ENCODE measurements around the gene CARMIL1.

DNA sequence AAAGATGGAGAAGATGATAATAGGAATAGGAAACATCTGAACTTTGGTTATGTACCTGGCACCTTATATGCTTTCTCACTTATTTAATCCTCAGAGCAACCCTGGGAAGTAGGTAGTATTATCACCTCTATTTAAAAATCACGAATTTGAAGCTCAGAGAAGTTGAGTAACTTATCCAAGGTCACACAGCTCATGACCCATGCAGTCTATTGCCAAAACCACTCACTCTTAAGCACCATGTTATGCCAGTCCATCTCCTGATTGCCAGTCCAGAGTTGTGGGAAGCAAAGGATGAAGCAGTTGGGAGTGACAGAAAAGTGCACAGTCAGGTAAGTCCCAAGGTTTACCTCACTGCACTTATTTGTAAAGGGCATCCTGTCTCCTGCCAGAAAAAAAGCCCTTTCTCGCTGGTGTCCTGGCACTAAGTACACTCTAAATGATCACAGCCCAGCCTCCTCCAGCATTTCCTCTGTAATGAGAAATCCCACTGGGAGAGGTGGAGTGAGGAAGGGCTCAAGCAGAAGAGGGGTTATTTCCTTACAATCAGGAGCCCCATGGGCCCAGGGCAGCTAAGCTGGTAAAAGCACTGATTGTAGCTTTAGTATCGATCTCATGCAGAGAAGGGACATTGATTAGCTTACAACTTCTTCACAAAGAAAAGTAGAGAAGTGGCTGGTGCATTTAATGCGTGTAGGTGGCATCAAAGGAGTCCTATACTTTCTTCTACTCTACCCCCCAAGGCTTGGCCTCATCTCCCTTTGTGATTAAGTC lies 351.5 kb downstream of the CARMIL1 start:
- TF ChIP-seq, protein P1, sequence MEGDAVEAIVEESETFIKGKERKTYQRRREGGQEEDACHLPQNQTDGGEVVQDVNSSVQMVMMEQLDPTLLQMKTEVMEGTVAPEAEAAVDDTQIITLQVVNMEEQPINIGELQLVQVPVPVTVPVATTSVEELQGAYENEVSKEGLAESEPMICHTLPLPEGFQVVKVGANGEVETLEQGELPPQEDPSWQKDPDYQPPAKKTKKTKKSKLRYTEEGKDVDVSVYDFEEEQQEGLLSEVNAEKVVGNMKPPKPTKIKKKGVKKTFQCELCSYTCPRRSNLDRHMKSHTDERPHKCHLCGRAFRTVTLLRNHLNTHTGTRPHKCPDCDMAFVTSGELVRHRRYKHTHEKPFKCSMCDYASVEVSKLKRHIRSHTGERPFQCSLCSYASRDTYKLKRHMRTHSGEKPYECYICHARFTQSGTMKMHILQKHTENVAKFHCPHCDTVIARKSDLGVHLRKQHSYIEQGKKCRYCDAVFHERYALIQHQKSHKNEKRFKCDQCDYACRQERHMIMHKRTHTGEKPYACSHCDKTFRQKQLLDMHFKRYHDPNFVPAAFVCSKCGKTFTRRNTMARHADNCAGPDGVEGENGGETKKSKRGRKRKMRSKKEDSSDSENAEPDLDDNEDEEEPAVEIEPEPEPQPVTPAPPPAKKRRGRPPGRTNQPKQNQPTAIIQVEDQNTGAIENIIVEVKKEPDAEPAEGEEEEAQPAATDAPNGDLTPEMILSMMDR (IDR thresholded peaks at IDR 0.05), result no peak
- TF ChIP-seq POLR2A (IDR thresholded peaks at IDR 0.05), result no peak
